Panc1 (cell line): ENCODE measurements around the gene CACNA1C.

Experiments used
- POLR2AphosphoS5 ChIP-seq: IDR thresholded peaks from 2 replicates; pipeline ENCODE4 v1.6.1; 2012; ENCODE audit warnings: mild to moderate bottlenecking, low read depth, low read length, moderate library complexity
- SIN3A ChIP-seq: IDR thresholded peaks from 2 replicates; pipeline ENCODE4 v1.6.1; 2012; ENCODE audit warnings: low read depth, mild to moderate bottlenecking, low read length, moderate library complexity, borderline replicate concordance; ENCODE audit not compliant: insufficient read depth
- TCF7L2 ChIP-seq: IDR thresholded peaks from 2 replicates; pipeline ENCODE4 v1.6.1; 2011; ENCODE audit warnings: mild to moderate bottlenecking, low read depth, low read length, inconsistent platforms
- TF ChIP-seq, protein P1 (sequence below): fragments of 450-650 bp; IDR thresholded peaks from 2 replicates; pipeline ENCODE4 v1.5.1; 2017; ENCODE audit warnings: mild to moderate bottlenecking

DNA sequence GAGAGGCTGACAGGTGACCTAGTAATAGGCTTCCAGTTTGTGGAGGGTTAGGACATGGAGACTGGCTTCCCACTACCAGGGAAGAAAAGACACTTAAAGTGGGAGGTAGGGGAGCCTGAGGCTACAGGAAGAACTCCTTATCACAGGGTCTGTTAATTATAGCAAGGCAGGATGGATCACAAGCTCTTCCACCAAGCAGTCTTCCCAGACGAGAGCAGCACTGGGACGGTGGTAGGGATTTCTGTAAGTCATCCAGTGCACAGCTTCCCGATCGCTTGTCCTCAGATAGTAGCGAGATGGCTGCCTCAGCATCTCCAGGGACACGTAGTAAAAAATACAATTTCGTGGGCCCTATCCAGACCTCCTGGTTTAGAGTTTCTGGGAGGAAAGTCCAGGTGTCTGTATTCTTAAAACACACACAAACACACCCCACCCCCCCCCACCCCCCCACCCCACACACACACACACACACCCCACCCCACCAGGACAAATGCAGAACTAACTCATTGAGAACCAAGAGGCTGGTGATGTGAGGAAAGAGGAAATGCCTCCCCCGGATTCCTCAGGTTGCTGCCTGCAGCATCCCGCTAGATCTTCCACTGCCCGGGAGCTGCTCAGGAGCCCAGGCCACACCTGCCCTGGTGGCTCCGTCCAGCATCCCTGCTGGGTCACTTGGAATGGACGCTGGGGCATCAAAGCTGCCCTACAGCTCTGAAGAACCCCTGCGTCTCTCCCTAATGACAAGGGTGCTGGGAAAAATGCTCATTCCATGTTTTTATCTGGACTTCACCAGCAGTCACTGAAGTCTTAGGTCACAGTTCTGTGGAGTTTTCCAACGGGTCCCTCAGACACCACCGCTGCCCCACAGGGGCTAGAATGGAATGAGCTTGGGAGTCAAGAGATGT lies 307.2 kb downstream of the CACNA1C start:
- TF ChIP-seq, protein P1, sequence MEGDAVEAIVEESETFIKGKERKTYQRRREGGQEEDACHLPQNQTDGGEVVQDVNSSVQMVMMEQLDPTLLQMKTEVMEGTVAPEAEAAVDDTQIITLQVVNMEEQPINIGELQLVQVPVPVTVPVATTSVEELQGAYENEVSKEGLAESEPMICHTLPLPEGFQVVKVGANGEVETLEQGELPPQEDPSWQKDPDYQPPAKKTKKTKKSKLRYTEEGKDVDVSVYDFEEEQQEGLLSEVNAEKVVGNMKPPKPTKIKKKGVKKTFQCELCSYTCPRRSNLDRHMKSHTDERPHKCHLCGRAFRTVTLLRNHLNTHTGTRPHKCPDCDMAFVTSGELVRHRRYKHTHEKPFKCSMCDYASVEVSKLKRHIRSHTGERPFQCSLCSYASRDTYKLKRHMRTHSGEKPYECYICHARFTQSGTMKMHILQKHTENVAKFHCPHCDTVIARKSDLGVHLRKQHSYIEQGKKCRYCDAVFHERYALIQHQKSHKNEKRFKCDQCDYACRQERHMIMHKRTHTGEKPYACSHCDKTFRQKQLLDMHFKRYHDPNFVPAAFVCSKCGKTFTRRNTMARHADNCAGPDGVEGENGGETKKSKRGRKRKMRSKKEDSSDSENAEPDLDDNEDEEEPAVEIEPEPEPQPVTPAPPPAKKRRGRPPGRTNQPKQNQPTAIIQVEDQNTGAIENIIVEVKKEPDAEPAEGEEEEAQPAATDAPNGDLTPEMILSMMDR, result no peak
- TF ChIP-seq POLR2AphosphoS5 (no peak), SIN3A (no peak), TCF7L2 (no peak)
